ENCODE results near the gene TP73.
A peak's percentile ranks its signal among the peaks of the same experiment; 100 is the strongest.

Gene TP73

GRCh38 chr1:3697810-3698209 is 45.5 kb downstream of the TP73 start:
- TF ChIP-seq GATA3 (IDR thresholded peaks at IDR 0.05; ENCODE audit: low read depth, low read length) (no peak), GATA2 (IDR thresholded peaks at IDR 0.05; ENCODE audit: low read depth, low read length) (peak; percentile 53)

GRCh38 chr1:3698660-3699408 is 46.5 kb downstream of the TP73 start:
- no peak for TF ChIP-seq GATA2 (IDR thresholded peaks at IDR 0.05; ENCODE audit: low read depth, low read length)
- TF ChIP-seq GATA3 (IDR thresholded peaks at IDR 0.05; ENCODE audit: low read depth, low read length), result no peak

- TF ChIP-seq GATA3 (IDR thresholded peaks at IDR 0.05; ENCODE audit: low read depth, low read length) (no peak), GATA2 (IDR thresholded peaks at IDR 0.05; ENCODE audit: low read depth, low read length) (no peak)
Observed at GRCh38 chr1:3699596-3699995, 47.3 kb downstream of the TP73 start.

- TF ChIP-seq GATA2 (IDR thresholded peaks at IDR 0.05; ENCODE audit: low read depth, low read length) (no peak), GATA3 (IDR thresholded peaks at IDR 0.05; ENCODE audit: low read depth, low read length) (no peak)
Observed at GRCh38 chr1:3700631-3701030, 48.3 kb downstream of the TP73 start.

GRCh38 chr1:3702528-3702927 is 50.2 kb downstream of the TP73 start:
- TF ChIP-seq GATA3 (IDR thresholded peaks at IDR 0.05; ENCODE audit: low read depth, low read length), result no peak
- no peak for TF ChIP-seq GATA2 (IDR thresholded peaks at IDR 0.05; ENCODE audit: low read depth, low read length)

GRCh38 chr1:3702990-3703728 is 50.8 kb downstream of the TP73 start:
- TF ChIP-seq GATA3 (IDR thresholded peaks at IDR 0.05; ENCODE audit: low read depth, low read length) (no peak), GATA2 (IDR thresholded peaks at IDR 0.05; ENCODE audit: low read depth, low read length) (peak; percentile 79)

- TF ChIP-seq GATA2 (IDR thresholded peaks at IDR 0.05; ENCODE audit: low read depth, low read length) (no peak), GATA3 (IDR thresholded peaks at IDR 0.05; ENCODE audit: low read depth, low read length) (no peak)
Observed at GRCh38 chr1:3703786-3704371, 51.6 kb downstream of the TP73 start.

- TF ChIP-seq GATA2 (IDR thresholded peaks at IDR 0.05; ENCODE audit: low read depth, low read length) (no peak), GATA3 (IDR thresholded peaks at IDR 0.05; ENCODE audit: low read depth, low read length) (no peak)
Observed at GRCh38 chr1:3705341-3705950, 53.1 kb downstream of the TP73 start.

GRCh38 chr1:3706651-3707297 is 54.5 kb downstream of the TP73 start:
- no peak for TF ChIP-seq GATA3 (IDR thresholded peaks at IDR 0.05; ENCODE audit: low read depth, low read length)
- no peak for TF ChIP-seq GATA2 (IDR thresholded peaks at IDR 0.05; ENCODE audit: low read depth, low read length)

GRCh38 chr1:3707298-3707938 is 55.1 kb downstream of the TP73 start:
- TF ChIP-seq GATA3 (IDR thresholded peaks at IDR 0.05; ENCODE audit: low read depth, low read length) (no peak), GATA2 (IDR thresholded peaks at IDR 0.05; ENCODE audit: low read depth, low read length) (no peak)

GRCh38 chr1:3707939-3708328 is 55.6 kb downstream of the TP73 start:
- TF ChIP-seq GATA3 (IDR thresholded peaks at IDR 0.05; ENCODE audit: low read depth, low read length), result no peak
- TF ChIP-seq GATA2 (IDR thresholded peaks at IDR 0.05; ENCODE audit: low read depth, low read length), result no peak

GRCh38 chr1:3708791-3709190 is 56.5 kb downstream of the TP73 start:
- TF ChIP-seq GATA3 (IDR thresholded peaks at IDR 0.05; ENCODE audit: low read depth, low read length) (no peak), GATA2 (IDR thresholded peaks at IDR 0.05; ENCODE audit: low read depth, low read length) (no peak)

- TF ChIP-seq GATA3 (IDR thresholded peaks at IDR 0.05; ENCODE audit: low read depth, low read length), result no peak
- no peak for TF ChIP-seq GATA2 (IDR thresholded peaks at IDR 0.05; ENCODE audit: low read depth, low read length)
Observed at GRCh38 chr1:3710251-3710650, 57.9 kb downstream of the TP73 start.

Data from SH-SY5Y (cell line).